Heart left ventricle (tissue), 13 donors: Measurements from ENCODE around the gene STK40.

ENCODE experiments used
- POLR2A ChIP-seq, 2 donors: fragments of 450-650 bp; IDR thresholded peaks; one replicate each; pipeline ENCODE4 v1.6.1; 2017; ENCODE audit warnings: antibody characterized with exemption in 2 of 2, mild to moderate bottlenecking in 2 of 2, moderate library complexity in 2 of 2
- TF ChIP-seq, protein P1 (sequence below), 12 donors: fragments of 200-600 bp; sonication (generic) in 4 of 12; IDR thresholded peaks; one replicate each; pipeline versions ENCODE4 v1.5.0 to v1.8.0; 2018 to 2022; ENCODE audit warnings: antibody characterized with exemption in 12 of 12, mild to moderate bottlenecking in 5 of 12
- donor health status: ischemic (EF 13 %, LVEDD 7.1; RV severe dilation, severe dysfunction).
- donor health status: DM: no; HTN: yes; CAD: no.
- donor health status: DM: no; HTN: no; CAD: no.
- donor health status: ischemic (EF 25% LVEDD 6.9; RV normal size, moderate dysfunction).
- donor health status: ischemic (EF 25% LVEDD 5.7; RV mildly dilated, moderate dysfunction).
- donor health status: ischemic (EF 35%, LVEDD 5.7; RV mildly dilated, moderate dysfunction).
- donor health status: nonischemic (EF 11% LVEDD 7.7; RV severe dilation, severe dysfunction).
- donor health status: DM: yes; HTN: yes; CAD: no.
- donor health status: PGD.
- donor health status: ischemic (EF 29% LVEDD 5.4; RV normal size, mild dysfunction).
- donor health status: nonischemic (EF 23%, LVEDD 6.1; RV moderate dilation, normal function).

DNA sequence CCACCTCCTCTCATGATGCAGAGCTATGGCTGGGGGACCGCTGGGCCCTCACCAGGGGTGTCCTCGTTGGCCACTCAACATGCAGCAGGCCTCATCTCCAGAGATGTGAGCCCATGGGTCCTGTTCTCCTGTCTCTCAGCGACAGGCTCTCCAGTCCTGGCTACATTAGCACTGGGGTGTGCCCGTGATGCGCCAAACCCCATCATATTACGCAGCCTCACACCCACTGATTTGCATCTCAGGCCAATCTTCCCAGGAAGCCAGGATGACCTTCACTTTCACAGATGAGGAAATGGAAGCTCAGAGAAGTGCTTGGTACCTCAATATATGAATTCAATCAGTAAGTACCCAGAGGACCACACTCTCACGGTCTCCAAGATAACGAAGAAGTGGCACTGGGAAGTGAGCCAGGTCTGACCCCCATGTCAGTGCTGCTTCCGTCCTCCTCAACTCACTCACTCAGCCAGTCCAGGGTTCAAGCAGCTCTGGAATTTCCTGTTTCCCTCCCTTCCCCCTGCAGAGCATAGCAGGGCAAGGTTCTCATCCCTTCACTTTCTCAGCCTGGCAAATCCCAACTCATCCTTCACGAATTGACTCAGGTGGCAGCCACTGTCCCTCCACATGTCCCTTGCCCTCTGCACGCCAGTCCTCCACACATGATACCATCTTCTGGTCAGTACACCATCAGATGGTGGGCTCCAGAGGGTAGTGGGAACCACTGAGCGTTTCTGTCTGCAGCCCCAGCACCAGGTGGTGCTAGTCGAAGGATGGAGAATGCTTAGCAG lies 33.4 kb downstream of the STK40 start:
- TF ChIP-seq, protein P1, sequence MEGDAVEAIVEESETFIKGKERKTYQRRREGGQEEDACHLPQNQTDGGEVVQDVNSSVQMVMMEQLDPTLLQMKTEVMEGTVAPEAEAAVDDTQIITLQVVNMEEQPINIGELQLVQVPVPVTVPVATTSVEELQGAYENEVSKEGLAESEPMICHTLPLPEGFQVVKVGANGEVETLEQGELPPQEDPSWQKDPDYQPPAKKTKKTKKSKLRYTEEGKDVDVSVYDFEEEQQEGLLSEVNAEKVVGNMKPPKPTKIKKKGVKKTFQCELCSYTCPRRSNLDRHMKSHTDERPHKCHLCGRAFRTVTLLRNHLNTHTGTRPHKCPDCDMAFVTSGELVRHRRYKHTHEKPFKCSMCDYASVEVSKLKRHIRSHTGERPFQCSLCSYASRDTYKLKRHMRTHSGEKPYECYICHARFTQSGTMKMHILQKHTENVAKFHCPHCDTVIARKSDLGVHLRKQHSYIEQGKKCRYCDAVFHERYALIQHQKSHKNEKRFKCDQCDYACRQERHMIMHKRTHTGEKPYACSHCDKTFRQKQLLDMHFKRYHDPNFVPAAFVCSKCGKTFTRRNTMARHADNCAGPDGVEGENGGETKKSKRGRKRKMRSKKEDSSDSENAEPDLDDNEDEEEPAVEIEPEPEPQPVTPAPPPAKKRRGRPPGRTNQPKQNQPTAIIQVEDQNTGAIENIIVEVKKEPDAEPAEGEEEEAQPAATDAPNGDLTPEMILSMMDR (IDR thresholded peaks at IDR 0.05) = no peak
- TF ChIP-seq POLR2A (IDR thresholded peaks at IDR 0.05) = no peak
